ENCODE measurements around the gene CNIH3. TPM values are rescaled to one million over a fixed set of nuclear protein-coding genes. Genes with fewer than 3 reads are reported as not detected.
A peak's percentile ranks its signal among the peaks of the same experiment; 100 is the strongest.
"Not testable (repeated sequence)": the region's sequence is repeated elsewhere in the genome, so short reads cannot be mapped to it uniquely, and the experiment has no call there.

CNIH3 gene
- total RNA-seq, 1 donor from 2014 or later, result 1.2 TPM

GRCh38 chr1:224673141-224673540 is 57.0 kb downstream of the CNIH3 start:
- intact Hi-C loops (cut with DNase I), result no loop called here
- no peak for ATAC-seq
- DNase-seq (ENCODE audit: missing footprints), result no peak

GRCh38 chr1:224675590-224675989 is 59.5 kb downstream of the CNIH3 start:
- intact Hi-C loops (cut with DNase I), result no loop called here
- ATAC-seq, result no peak
- DNase-seq (ENCODE audit: missing footprints), result no peak

- intact Hi-C loops (cut with DNase I), result no loop called here
- ATAC-seq (no peak), DNase-seq (ENCODE audit: missing footprints) (no peak)
These were observed 60.4 kb downstream of the CNIH3 start for GRCh38 chr1:224676551-224676950.

GRCh38 chr1:224678168-224678567 is 62.1 kb downstream of the CNIH3 start:
- ATAC-seq (no peak), DNase-seq (ENCODE audit: missing footprints) (no peak)
- intact Hi-C loops (cut with DNase I), result no loop called here

- intact Hi-C loops (cut with DNase I), result no loop called here
- ATAC-seq (no peak), DNase-seq (ENCODE audit: missing footprints) (no peak)
These were observed 63.5 kb downstream of the CNIH3 start for GRCh38 chr1:224679606-224680005.

- DNase-seq (ENCODE audit: missing footprints) (no peak), ATAC-seq (no peak)
- intact Hi-C loops (cut with DNase I), result no loop called here
These were observed 65.7 kb downstream of the CNIH3 start for GRCh38 chr1:224681816-224682215.

GRCh38 chr1:224683936-224684335 is 67.8 kb downstream of the CNIH3 start:
- intact Hi-C loops (cut with DNase I), result no loop called here
- ATAC-seq (no peak), DNase-seq (ENCODE audit: missing footprints) (no peak)

GRCh38 chr1:224684979-224685425 is 68.9 kb downstream of the CNIH3 start:
- ATAC-seq, result no peak
- no peak for DNase-seq (ENCODE audit: missing footprints)
- intact Hi-C loops (cut with DNase I), result no loop called here

GRCh38 chr1:224686140-224686539 is 70.0 kb downstream of the CNIH3 start:
- ATAC-seq; intact Hi-C loops (cut with DNase I); DNase-seq (ENCODE audit: missing footprints): not testable (repeated sequence)

- intact Hi-C loops (cut with DNase I), result no loop called here
- no peak for ATAC-seq
- no peak for DNase-seq (ENCODE audit: missing footprints)
These were observed 71.3 kb downstream of the CNIH3 start for GRCh38 chr1:224687465-224687864.

GRCh38 chr1:224689374-224689773 is 73.3 kb downstream of the CNIH3 start:
- no peak for DNase-seq (ENCODE audit: missing footprints)
- no peak for ATAC-seq
- intact Hi-C loops (cut with DNase I), result no loop called here

- ATAC-seq, result no peak
- no peak for DNase-seq (ENCODE audit: missing footprints)
- intact Hi-C loops (cut with DNase I), result no loop called here
These were observed 74.5 kb downstream of the CNIH3 start for GRCh38 chr1:224690576-224690975.

GRCh38 chr1:224691148-224691925 is 75.2 kb downstream of the CNIH3 start:
- intact Hi-C loops (cut with DNase I), result no loop called here
- ATAC-seq (no peak), DNase-seq (ENCODE audit: missing footprints) (no peak)

- intact Hi-C loops (cut with DNase I), result no loop called here
These were observed 78.9 kb downstream of the CNIH3 start for GRCh38 chr1:224694969-224695368.

GRCh38 chr1:224696021-224696420 is 79.9 kb downstream of the CNIH3 start:
- intact Hi-C loops (cut with DNase I), result no loop called here
- no peak for DNase-seq (ENCODE audit: missing footprints)

More at GRCh38 chr1:224694969-224695368, 78.9 kb downstream of the CNIH3 start:
- DNase-seq (ENCODE audit: missing footprints) (no peak), ATAC-seq (no peak)

GRCh38 chr1:224696891-224697765 is 81.0 kb downstream of the CNIH3 start:
- ATAC-seq (peak; percentile 23), DNase-seq (ENCODE audit: missing footprints) (no peak)
- intact Hi-C loops (cut with DNase I), result no loop called here

More at GRCh38 chr1:224696021-224696420, 79.9 kb downstream of the CNIH3 start:
- ATAC-seq, result no peak

- ATAC-seq (no peak), DNase-seq (ENCODE audit: missing footprints) (no peak)
- intact Hi-C loops (cut with DNase I), result no loop called here
These were observed 81.9 kb downstream of the CNIH3 start for GRCh38 chr1:224698015-224698451.

GRCh38 chr1:224700918-224701531 is 84.9 kb downstream of the CNIH3 start:
- ATAC-seq, result no peak
- DNase-seq (ENCODE audit: missing footprints), result no peak
- intact Hi-C loops (cut with DNase I), result no loop called here

GRCh38 chr1:224703702-224704101 is 87.6 kb downstream of the CNIH3 start:
- ATAC-seq, result no peak
- DNase-seq (ENCODE audit: missing footprints), result no peak
- intact Hi-C loops (cut with DNase I), result no loop called here
